Neural progenitor cell (in vitro differentiated cells): Measurements from ENCODE around the gene PRR12. TPM values are rescaled to one million over a fixed set of nuclear protein-coding genes. Genes with fewer than 3 reads are reported as not detected.

Source experiments
- DNase-seq: peaks from one replicate; pipeline ENCODE4 v3.0.0-alpha.2; 2016; ENCODE audit warnings: low spot score
- H2AFZ ChIP-seq: fragments of 200-600 bp; sonication (generic); replicated peaks from 2 replicates; pipeline ENCODE4 v1.6.1; 2016; ENCODE audit warnings: antibody characterized with exemption
- H3F3A ChIP-seq: fragments of 200-600 bp; sonication (generic); 2 replicates; pipeline ENCODE4 v1.6.1; 2016; ENCODE audit warnings: antibody characterized with exemption, low read depth
- H3K27ac ChIP-seq: fragments of 200-600 bp; sonication (generic); 2 replicates; pipeline ENCODE4 v1.5.1; 2016; ENCODE audit warnings: mild to moderate bottlenecking
- H3K27me3 ChIP-seq: fragments of 200-600 bp; sonication (generic); 2 replicates; pipeline ENCODE4 v1.6.1; 2016; ENCODE audit warnings: mild to moderate bottlenecking, moderate library complexity
- H3K36me3 ChIP-seq: fragments of 200-600 bp; sonication (generic); 2 replicates; pipeline ENCODE4 v1.5.1; 2016
- H3K4me1 ChIP-seq: fragments of 200-600 bp; sonication (generic); 2 replicates; pipeline ENCODE4 v1.6.1; 2016; ENCODE audit warnings: mixed run types
- H3K4me2 ChIP-seq: fragments of 200-600 bp; sonication (generic); 2 replicates; pipeline ENCODE4 v1.6.1; 2016
- H3K4me3 ChIP-seq: fragments of 200-600 bp; sonication (generic); 2 replicates; pipeline ENCODE4 v1.5.1; 2016
- H3K79me2 ChIP-seq: fragments of 200-600 bp; sonication (generic); 2 replicates; pipeline ENCODE4 v1.6.1; 2016; ENCODE audit warnings: low read depth
- H3K9ac ChIP-seq: fragments of 200-600 bp; sonication (generic); 2 replicates; pipeline ENCODE4 v1.6.1; 2016
- H3K9me3 ChIP-seq: fragments of 200-600 bp; sonication (generic); 2 replicates; pipeline ENCODE4 v1.5.1; 2016; ENCODE audit warnings: low read depth
- H4K20me1 ChIP-seq: fragments of 200-600 bp; sonication (generic); 2 replicates; pipeline ENCODE4 v1.6.1; 2016; ENCODE audit warnings: low read depth
- H3K27ac Mint-ChIP-seq: 3 replicates; pipeline ENCODE4 v1.8.0; 2021; ENCODE audit warnings: mixed read lengths
- H3K27me3 Mint-ChIP-seq: 2 replicates; pipeline ENCODE4 v1.8.0; 2022; ENCODE audit warnings: low read depth, mild to moderate bottlenecking, inconsistent platforms, moderate library complexity, mixed read lengths; ENCODE audit not compliant: insufficient read depth
- H3K36me3 Mint-ChIP-seq: 3 replicates; pipeline ENCODE4 v1.8.0; 2021; ENCODE audit warnings: mixed read lengths
- H3K4me1 Mint-ChIP-seq: 3 replicates; pipeline ENCODE4 v1.8.0; 2021; ENCODE audit warnings: mixed read lengths
- H3K4me3 Mint-ChIP-seq: 3 replicates; pipeline ENCODE4 v1.8.0; 2021; ENCODE audit warnings: mild to moderate bottlenecking, moderate library complexity, mixed read lengths
- H3K9me3 Mint-ChIP-seq: 3 replicates; pipeline ENCODE4 v1.8.0; 2020; ENCODE audit warnings: mixed read lengths
- EZH2 ChIP-seq: fragments of 200-600 bp; sonication (generic); IDR thresholded peaks from 2 replicates; pipeline ENCODE4 v1.6.1; 2017; ENCODE audit warnings: antibody characterized with exemption, mild to moderate bottlenecking, moderate library complexity
- EZH2phosphoT487 ChIP-seq: fragments of 200-600 bp; sonication (generic); IDR thresholded peaks from 2 replicates; pipeline ENCODE4 v1.6.1; 2017; ENCODE audit warnings: antibody characterized with exemption
- total RNA-seq: library from RNA; depleted of rRNA; stranded (reverse); fragments of >200 nt; gene quantifications from 2 replicates; pipeline ENCODE4 v1.2.3, GENCODE V29; 2015; ENCODE audit warnings: low replicate concordance
- TF ChIP-seq, protein P1 (sequence below): fragments of 200-600 bp; sonication (generic); IDR thresholded peaks from 2 replicates; pipeline ENCODE4 v1.5.1; 2017; ENCODE audit warnings: antibody characterized with exemption, mild to moderate bottlenecking

Gene PRR12
- total RNA-seq, 1 donor from 2014 or later, result 3.2 TPM

GRCh38 chr19:49573425-49573824, 17.6 kb upstream of the PRR12 start:
- Mint-ChIP-seq H3K27ac (no peak overlapping the region), H3K4me1 (peaks cover 14% of the 10 kb centered on the region)
- no peak for DNase-seq

GRCh38 chr19:49574206-49574755, 16.7 kb upstream of the PRR12 start:
- Mint-ChIP-seq H3K27me3 (peaks cover 4% of the 10 kb centered on the region), H3K4me3 (no peak overlapping the region), H3K27ac (no peak overlapping the region), H3K36me3 (peaks cover 6% of the 10 kb centered on the region), H3K9me3 (no peaks in the 10 kb centered on the region), H3K4me1 (peaks cover 20% of the 10 kb centered on the region)
- Histone ChIP-seq H3K9me3 (no peaks in the 10 kb centered on the region), H3K9ac (no peak overlapping the region), H3K27ac (no peak overlapping the region), H3K4me3 (no peak overlapping the region), H2AFZ (no peak overlapping the region), H3K36me3 (no peaks in the 10 kb centered on the region), H3F3A (peaks cover 16% of the 10 kb centered on the region), H3K4me2 (no peak overlapping the region), H4K20me1 (peaks cover 38% of the 10 kb centered on the region), H3K27me3 (no peaks in the 10 kb centered on the region), H3K79me2 (peaks cover 85% of the 10 kb centered on the region), H3K4me1 (peaks cover 3% of the 10 kb centered on the region)
- no peak for DNase-seq
- TF ChIP-seq EZH2, result no peak
- TF ChIP-seq, protein P1, sequence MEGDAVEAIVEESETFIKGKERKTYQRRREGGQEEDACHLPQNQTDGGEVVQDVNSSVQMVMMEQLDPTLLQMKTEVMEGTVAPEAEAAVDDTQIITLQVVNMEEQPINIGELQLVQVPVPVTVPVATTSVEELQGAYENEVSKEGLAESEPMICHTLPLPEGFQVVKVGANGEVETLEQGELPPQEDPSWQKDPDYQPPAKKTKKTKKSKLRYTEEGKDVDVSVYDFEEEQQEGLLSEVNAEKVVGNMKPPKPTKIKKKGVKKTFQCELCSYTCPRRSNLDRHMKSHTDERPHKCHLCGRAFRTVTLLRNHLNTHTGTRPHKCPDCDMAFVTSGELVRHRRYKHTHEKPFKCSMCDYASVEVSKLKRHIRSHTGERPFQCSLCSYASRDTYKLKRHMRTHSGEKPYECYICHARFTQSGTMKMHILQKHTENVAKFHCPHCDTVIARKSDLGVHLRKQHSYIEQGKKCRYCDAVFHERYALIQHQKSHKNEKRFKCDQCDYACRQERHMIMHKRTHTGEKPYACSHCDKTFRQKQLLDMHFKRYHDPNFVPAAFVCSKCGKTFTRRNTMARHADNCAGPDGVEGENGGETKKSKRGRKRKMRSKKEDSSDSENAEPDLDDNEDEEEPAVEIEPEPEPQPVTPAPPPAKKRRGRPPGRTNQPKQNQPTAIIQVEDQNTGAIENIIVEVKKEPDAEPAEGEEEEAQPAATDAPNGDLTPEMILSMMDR, result no peak
- TF ChIP-seq EZH2phosphoT487, result no peak

More at GRCh38 chr19:49573425-49573824, 17.6 kb upstream of the PRR12 start:
- Histone ChIP-seq H3K4me3 (no peak overlapping the region), H2AFZ (no peak overlapping the region), H3F3A (peaks cover 16% of the 10 kb centered on the region), H3K27ac (no peak overlapping the region), H3K36me3 (no peaks in the 10 kb centered on the region), H3K27me3 (no peaks in the 10 kb centered on the region), H3K4me1 (no peaks in the 10 kb centered on the region), H3K79me2 (peaks cover 85% of the 10 kb centered on the region), H3K4me2 (no peak overlapping the region), H4K20me1 (peaks cover 40% of the 10 kb centered on the region), H3K9ac (no peak overlapping the region), H3K9me3 (no peaks in the 10 kb centered on the region)
- Mint-ChIP-seq H3K9me3 (no peaks in the 10 kb centered on the region), H3K27me3 (peaks cover 4% of the 10 kb centered on the region), H3K36me3 (peaks cover 6% of the 10 kb centered on the region), H3K4me3 (peak overlapping the region; percentile 41)
- TF ChIP-seq, protein P1, result no peak

DNA sequence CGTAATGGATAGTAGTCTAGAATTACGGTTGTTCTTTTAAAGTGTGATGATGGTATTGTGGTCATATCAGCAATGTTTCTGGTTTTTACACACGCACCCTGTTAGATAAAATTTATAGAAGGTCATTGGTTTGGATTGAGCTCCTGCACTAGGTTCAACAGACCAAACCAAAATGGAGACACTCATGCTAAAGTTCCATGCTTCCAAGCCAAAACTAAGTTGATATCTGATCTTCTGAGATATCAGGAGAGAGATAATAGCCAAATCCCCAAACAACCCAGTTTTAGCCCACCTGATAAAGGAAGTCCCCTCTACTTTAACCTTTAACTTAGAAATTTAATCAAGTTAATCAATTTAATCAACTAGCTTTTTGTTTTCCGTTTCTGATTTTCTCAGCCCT, 11.8 kb upstream of the PRR12 start:
- Histone ChIP-seq H3K27me3 (no peaks in the 10 kb centered on the region), H3K9ac (peak overlapping the region; percentile 89), H3F3A (peaks cover 4% of the 10 kb centered on the region), H3K36me3 (no peaks in the 10 kb centered on the region), H3K79me2 (peaks cover 58% of the 10 kb centered on the region), H3K9me3 (no peaks in the 10 kb centered on the region), H2AFZ (no peak overlapping the region), H4K20me1 (peaks cover 15% of the 10 kb centered on the region), H3K27ac (no peak overlapping the region), H3K4me3 (peak overlapping the region; percentile 80), H3K4me1 (peaks cover 8% of the 10 kb centered on the region), H3K4me2 (peak overlapping the region; percentile 86)
- peaks cover 3% of the 10 kb centered on the region for H3K36me3 Mint-ChIP-seq
- H3K4me3 Mint-ChIP-seq, result peak overlapping the region; percentile 99
- no peaks in the 10 kb centered on the region for H3K9me3 Mint-ChIP-seq
- no peak for DNase-seq
- H3K4me1 Mint-ChIP-seq, result peaks cover 18% of the 10 kb centered on the region
- H3K27me3 Mint-ChIP-seq, result peaks cover 2% of the 10 kb centered on the region
- peak overlapping the region; percentile 59 for H3K27ac Mint-ChIP-seq
- no peak for TF ChIP-seq EZH2phosphoT487
- TF ChIP-seq, protein P1, result no peak
- TF ChIP-seq EZH2, result no peak
